ENCODE results near the gene FBXL16. TPM values are rescaled to one million over a fixed set of nuclear protein-coding genes. Genes with fewer than 3 reads are reported as not detected.

The FBXL16 gene
- polyA plus RNA-seq, 1 of the 3 experiments (the other 2 are of a cell fraction): 19.8 TPM

- POLR2A ChIA-PET: interaction anchor here (0.6 to 1.6 kb wide), 2 partner anchors 15 to 77 kb away, joined by 3 to 5 read pairs; no protein-coding TSS in a partner anchor
Measured at GRCh38 chr16:647173-647902, 58.3 kb downstream of the FBXL16 start.

More at GRCh38 chr16:647173-647902, 58.3 kb downstream of the FBXL16 start:
- 100% methylated on average over 3 of the region's 25 CpGs for WGBS (ENCODE audit: low lambda C conversion rate)
- Histone ChIP-seq H2AFZ (ENCODE audit: low read depth) (no peak overlapping the region), H3K9ac (no peak overlapping the region), H3K9me3 (no peaks in the 10 kb centered on the region), H3K36me3 (replicated peaks in 1 of 2; ENCODE audit: control insufficient read depth in 1 of 2, insufficient read depth in 2 of 2, low read length in 1 of 2) (peaks cover 0 to under 1% of the 10 kb centered on the region in 2 experiments), H3K4me1 (ENCODE audit: control insufficient read depth in 1 of 2, insufficient read depth in 2 of 2, low read depth in 1 of 2, low read length in 1 of 2) (peaks cover 10 to 38% of the 10 kb centered on the region in 2 experiments; a peak in 2 of 4 replicates), H3K27me3 (ENCODE audit: insufficient read depth) (no peaks in the 10 kb centered on the region), H3K79me2 (ENCODE audit: insufficient read depth) (peaks cover 30% of the 10 kb centered on the region; the same call in 1 of the 2 replicates), H3K4me2 (peak overlapping the region; percentile 91), H3K27ac (ENCODE audit: low read depth in 2 of 2, low read length in 1 of 2) (peak overlapping the region in 1 of 2 experiments; percentile 80; a peak in 1 of 4 replicates), H3K4me3 (ENCODE audit: low read depth in 2 of 2, low read length in 1 of 2) (no peak overlapping the region), H3K9me2 (no peaks in the 10 kb centered on the region), H3F3A (replicated peaks; ENCODE audit: insufficient read depth) (peaks cover 5% of the 10 kb centered on the region), H4K20me1 (ENCODE audit: insufficient read depth) (no peaks in the 10 kb centered on the region)
- no peak for DNase-seq
- CTCF ChIA-PET: interaction anchor here (0.6 to 7.8 kb wide), 14 partner anchors 9 to 1697 kb away, joined by 3 to 92 read pairs (median 7); partner anchors contain the start of genes METTL26, RHBDL1, RHOT2 and STUB1
- TF ChIP-seq FOSL2 (IDR thresholded peaks at IDR 0.05; ENCODE audit: borderline replicate concordance, low read depth): no peak
- no peak for TF ChIP-seq YY1 (IDR thresholded peaks at IDR 0.05; ENCODE audit: low read depth)
- no peak for TF ChIP-seq ZBTB33 (IDR thresholded peaks at IDR 0.05; ENCODE audit: borderline replicate concordance, low read depth)
- TF ChIP-seq POLR2AphosphoS5 (IDR thresholded peaks at IDR 0.05; ENCODE audit: low read depth, low read length): no peak
- TF ChIP-seq USF2 (IDR thresholded peaks at IDR 0.05; ENCODE audit: borderline replicate concordance, low read depth, low read length): no peak
- no peak for TF ChIP-seq RCOR1 (IDR thresholded peaks at IDR 0.05; ENCODE audit: low read length)
- no peak for TF ChIP-seq RXRA (IDR thresholded peaks at IDR 0.05; ENCODE audit: borderline replicate concordance, low read depth)
- no peak for TF ChIP-seq PBX3 (IDR thresholded peaks at IDR 0.05)
- no peak for TF ChIP-seq NRF1 (IDR thresholded peaks at IDR 0.05; ENCODE audit: low read depth, low read length)
- no peak for TF ChIP-seq RAD21 (IDR thresholded peaks at IDR 0.05; ENCODE audit: low read length)
